Memory B cell (primary cell): ENCODE measurements around the gene SENP5.
"Not testable (repeated sequence)": the region's sequence is repeated elsewhere in the genome, so short reads cannot be mapped to it uniquely, and the experiment has no call there.

ENCODE experiments used
- ATAC-seq: fragments of 150-1000 bp; cut with Tn5 transposase; 2 replicates; pipeline ENCODE4 v1.10.0; 2021; ENCODE audit warnings: low read depth, mild to moderate bottlenecking, moderate library complexity
- DNase-seq, 2 donors: peaks; one replicate each; pipeline ENCODE4 v3.0.0; 2022; ENCODE audit warnings: low spot score in 2 of 2
- H3K27ac Mint-ChIP-seq: one replicate; pipeline ENCODE4 v1.8.0; 2022; ENCODE audit warnings: mild to moderate bottlenecking, moderate library complexity, mixed read lengths
- H3K27me3 Mint-ChIP-seq: one replicate; pipeline ENCODE4 v1.8.0; 2022; ENCODE audit warnings: mixed read lengths
- H3K36me3 Mint-ChIP-seq: one replicate; pipeline ENCODE4 v1.8.0; 2022; ENCODE audit warnings: mild to moderate bottlenecking, mixed read lengths
- H3K4me1 Mint-ChIP-seq: one replicate; pipeline ENCODE4 v1.8.0; 2022; ENCODE audit warnings: mixed read lengths
- H3K4me3 Mint-ChIP-seq: one replicate; pipeline ENCODE4 v1.8.0; 2022; ENCODE audit warnings: mild to moderate bottlenecking, moderate library complexity, mixed read lengths
- H3K9me3 Mint-ChIP-seq: one replicate; pipeline ENCODE4 v1.8.0; 2022; ENCODE audit warnings: mixed read lengths

Gene SENP5

GRCh38 chr3:196867507-196868296 lies at the start of gene SENP5:
Gene SENP5 (plus strand): TSS chr3:196867920. CDS start chr3:196885182, 17,262 bp downstream.
- H3K36me3 Mint-ChIP-seq, result no peaks in the 10 kb centered on the region
- no peaks in the 10 kb centered on the region for H3K9me3 Mint-ChIP-seq
- ATAC-seq (peak; percentile 96), DNase-seq (peak; percentile 83 to 84)
- H3K4me1 Mint-ChIP-seq, result peaks cover 10% of the 10 kb centered on the region
- no peaks in the 10 kb centered on the region for H3K27me3 Mint-ChIP-seq
- peak within 1 kb of the TSS; percentile 96 for H3K4me3 Mint-ChIP-seq
- H3K27ac Mint-ChIP-seq, result peak within 1 kb of the TSS; percentile 97

GRCh38 chr3:196821806-196822355 lies 45.8 kb upstream of the SENP5 start:
- Mint-ChIP-seq H3K4me1 (no peaks in the 10 kb centered on the region), H3K9me3 (no peaks in the 10 kb centered on the region), H3K36me3 (peaks cover 27% of the 10 kb centered on the region), H3K27ac (no peak overlapping the region), H3K4me3 (no peak overlapping the region), H3K27me3 (no peaks in the 10 kb centered on the region)
- DNase-seq (no peak), ATAC-seq (no peak)

- DNase-seq, ATAC-seq, H3K4me3 Mint-ChIP-seq, H3K27me3 Mint-ChIP-seq, H3K9me3 Mint-ChIP-seq, H3K4me1 Mint-ChIP-seq, H3K36me3 Mint-ChIP-seq: not testable (repeated sequence)
- peak overlapping the region; percentile 72 for H3K27ac Mint-ChIP-seq
Measured at GRCh38 chr3:196829651-196830050, 38.1 kb upstream of the SENP5 start.

GRCh38 chr3:196835086-196835485 lies 32.6 kb upstream of the SENP5 start:
- H3K4me3 Mint-ChIP-seq, result no peak overlapping the region
- H3K36me3 Mint-ChIP-seq, result no peaks in the 10 kb centered on the region
- H3K4me1 Mint-ChIP-seq, result peaks cover 5% of the 10 kb centered on the region
- ATAC-seq, result no peak
- no peak for DNase-seq
- H3K9me3 Mint-ChIP-seq, result no peaks in the 10 kb centered on the region
- H3K27ac Mint-ChIP-seq, result no peak overlapping the region
- no peaks in the 10 kb centered on the region for H3K27me3 Mint-ChIP-seq

- not testable (repeated sequence) for ATAC-seq, DNase-seq, H3K4me1 Mint-ChIP-seq, H3K27ac Mint-ChIP-seq, H3K36me3 Mint-ChIP-seq, H3K27me3 Mint-ChIP-seq, H3K4me3 Mint-ChIP-seq, H3K9me3 Mint-ChIP-seq
Measured at GRCh38 chr3:196836626-196837025, 31.1 kb upstream of the SENP5 start.

- ATAC-seq, result peak; percentile 98
- Mint-ChIP-seq H3K36me3 (no peaks in the 10 kb centered on the region), H3K9me3 (no peaks in the 10 kb centered on the region), H3K27me3 (no peaks in the 10 kb centered on the region), H3K27ac (no peak overlapping the region), H3K4me3 (no peak overlapping the region), H3K4me1 (peaks cover 5% of the 10 kb centered on the region)
- peak; percentile 64 to 74 for DNase-seq
Measured at GRCh38 chr3:196837819-196838420, 29.8 kb upstream of the SENP5 start.

GRCh38 chr3:196839351-196839750 lies 28.4 kb upstream of the SENP5 start:
- not testable (repeated sequence) for H3K27me3 Mint-ChIP-seq, H3K9me3 Mint-ChIP-seq, ATAC-seq, H3K36me3 Mint-ChIP-seq, H3K4me3 Mint-ChIP-seq, DNase-seq, H3K27ac Mint-ChIP-seq, H3K4me1 Mint-ChIP-seq

GRCh38 chr3:196842567-196843434 lies 24.9 kb upstream of the SENP5 start:
- Mint-ChIP-seq H3K36me3 (no peaks in the 10 kb centered on the region), H3K27ac (no peak overlapping the region), H3K27me3 (no peaks in the 10 kb centered on the region), H3K9me3 (no peaks in the 10 kb centered on the region), H3K4me1 (no peaks in the 10 kb centered on the region), H3K4me3 (no peak overlapping the region)
- DNase-seq (no peak), ATAC-seq (no peak)

- H3K4me1 Mint-ChIP-seq, result no peaks in the 10 kb centered on the region
- H3K27ac Mint-ChIP-seq, result no peak overlapping the region
- ATAC-seq (no peak), DNase-seq (no peak)
- H3K27me3 Mint-ChIP-seq, result no peaks in the 10 kb centered on the region
- H3K9me3 Mint-ChIP-seq, result no peaks in the 10 kb centered on the region
- no peak overlapping the region for H3K4me3 Mint-ChIP-seq
- H3K36me3 Mint-ChIP-seq, result no peaks in the 10 kb centered on the region
Measured at GRCh38 chr3:196843435-196844110, 24.1 kb upstream of the SENP5 start.

GRCh38 chr3:196844235-196845219 lies 23.2 kb upstream of the SENP5 start:
- not testable (repeated sequence) for H3K36me3 Mint-ChIP-seq, H3K4me3 Mint-ChIP-seq, H3K9me3 Mint-ChIP-seq, DNase-seq, H3K27me3 Mint-ChIP-seq, H3K4me1 Mint-ChIP-seq, H3K27ac Mint-ChIP-seq, ATAC-seq

- not testable (repeated sequence) for DNase-seq, H3K27me3 Mint-ChIP-seq, H3K4me1 Mint-ChIP-seq, H3K9me3 Mint-ChIP-seq, H3K36me3 Mint-ChIP-seq, H3K4me3 Mint-ChIP-seq, ATAC-seq, H3K27ac Mint-ChIP-seq
Measured at GRCh38 chr3:196848375-196848774, 19.3 kb upstream of the SENP5 start.

- H3K4me3 Mint-ChIP-seq, result no peak overlapping the region
- no peaks in the 10 kb centered on the region for H3K4me1 Mint-ChIP-seq
- no peaks in the 10 kb centered on the region for H3K36me3 Mint-ChIP-seq
- H3K27ac Mint-ChIP-seq, result no peak overlapping the region
- no peak for ATAC-seq
- H3K9me3 Mint-ChIP-seq, result no peaks in the 10 kb centered on the region
- no peak for DNase-seq
- peaks cover 4% of the 10 kb centered on the region for H3K27me3 Mint-ChIP-seq
Measured at GRCh38 chr3:196849180-196849741, 18.5 kb upstream of the SENP5 start.
